HG03095 (cell line): Measurements from ENCODE around the gene OR10A2.
"Not testable (repeated sequence)": the region's sequence is repeated elsewhere in the genome, so short reads cannot be mapped to it uniquely, and the experiment has no call there.

Experiments used
- ATAC-seq: cut with Tn5 transposase; IDR thresholded peaks from one replicate; pipeline ENCODE4 v1.9.1; 2021; ENCODE audit warnings: moderate library complexity; ENCODE audit not compliant: unreplicated experiment

OR10A2 gene

GRCh38 chr11:6862961-6863360 lies at the start of gene OR10A2:
OR10A2 (plus strand) TSS chr11:6863057; CDS start chr11:6869755, 6,698 bp downstream.
- ATAC-seq: no peak

GRCh38 chr11:6813656-6814055 lies 49.2 kb upstream of the OR10A2 start:
- no peak for ATAC-seq

GRCh38 chr11:6817694-6818093 lies 45.2 kb upstream of the OR10A2 start:
- ATAC-seq: no peak

- ATAC-seq: no peak
Observed at GRCh38 chr11:6818967-6819366, 43.9 kb upstream of the OR10A2 start.

GRCh38 chr11:6824136-6824823 lies 38.6 kb upstream of the OR10A2 start:
- no peak for ATAC-seq

- ATAC-seq: no peak
Observed at GRCh38 chr11:6825231-6825744, 37.6 kb upstream of the OR10A2 start.

GRCh38 chr11:6828103-6828502 lies 34.8 kb upstream of the OR10A2 start:
- no peak for ATAC-seq

- no peak for ATAC-seq
Observed at GRCh38 chr11:6833356-6833755, 29.5 kb upstream of the OR10A2 start.

GRCh38 chr11:6834021-6834420 lies 28.8 kb upstream of the OR10A2 start:
- ATAC-seq: no peak

- peak; percentile 68 for ATAC-seq
Observed at GRCh38 chr11:6841694-6842093, 21.2 kb upstream of the OR10A2 start.

- ATAC-seq: no peak
Observed at GRCh38 chr11:6843670-6844069, 19.2 kb upstream of the OR10A2 start.

- ATAC-seq: no peak
Observed at GRCh38 chr11:6844356-6844755, 18.5 kb upstream of the OR10A2 start.

- ATAC-seq: no peak
Observed at GRCh38 chr11:6845383-6845782, 17.5 kb upstream of the OR10A2 start, which contains the start of gene OR10A5. OR10A5 (plus strand) TSS chr11:6845683; CDS start chr11:6845683, 0 bp downstream.

GRCh38 chr11:6850526-6850925 lies 12.3 kb upstream of the OR10A2 start:
- no peak for ATAC-seq

GRCh38 chr11:6854801-6855200 lies 8.1 kb upstream of the OR10A2 start:
- not testable (repeated sequence) for ATAC-seq

GRCh38 chr11:6855971-6856541 lies 6.8 kb upstream of the OR10A2 start:
- no peak for ATAC-seq

GRCh38 chr11:6856871-6857270 lies 6.0 kb upstream of the OR10A2 start:
- no peak for ATAC-seq

GRCh38 chr11:6864438-6864837 lies 1.6 kb downstream of the OR10A2 start:
- ATAC-seq: no peak

GRCh38 chr11:6871278-6871677 lies 8.4 kb downstream of the OR10A2 start:
- ATAC-seq: no peak

- no peak for ATAC-seq
Observed at GRCh38 chr11:6875761-6876160, 12.9 kb downstream of the OR10A2 start.

GRCh38 chr11:6876325-6876724 lies 13.5 kb downstream of the OR10A2 start, which contains the start of gene OR10A4:
OR10A4 (plus strand) TSS chr11:6876625; CDS start chr11:6876648, 23 bp downstream.
- ATAC-seq: no peak

- ATAC-seq: no peak
Observed at GRCh38 chr11:6876914-6877313, 14.1 kb downstream of the OR10A2 start.
